K562 (cell line): ENCODE measurements around the gene ACSF2.

Source experiments
- CEBPB ChIP-seq: fragments of 450-650 bp; IDR thresholded peaks from 2 replicates; pipeline ENCODE4 v1.6.1; 2016; ENCODE audit warnings: missing genetic modification characterization, missing compliant biosample characterization
- CTCF ChIP-seq, 3 experiments: IDR thresholded peaks in 2 of 3; conservative IDR thresholded peaks in 1 of 3; 2 replicates each; pipeline ENCODE4 v1.5.1; 2011 to 2012; ENCODE audit warnings: low read length in 3 of 3, mild to moderate bottlenecking in 3 of 3, control low read depth in 2 of 3, improper control_type of control experiment in 1 of 3, inconsistent platforms in 1 of 3, low read depth in 1 of 3, mixed read lengths in 1 of 3, moderate library complexity in 1 of 3; ENCODE audit not compliant: insufficient read depth in 2 of 3
- DACH1 ChIP-seq: fragments of 450-650 bp; IDR thresholded peaks from 2 replicates; pipeline ENCODE4 v1.6.1; 2018; ENCODE audit not compliant: partially characterized antibody
- E2F4 ChIP-seq: sonication (generic); formaldehyde crosslinking; IDR thresholded peaks from 2 replicates; pipeline ENCODE4 v1.8.0; 2022; ENCODE audit warnings: mild to moderate bottlenecking, low read depth, missing genetic modification reagents
- EP300 ChIP-seq: IDR thresholded peaks from 2 replicates; pipeline ENCODE4 v1.6.1; 2012; ENCODE audit warnings: low read length, improper control_type of control experiment
- GABPA ChIP-seq: fragments of 200-800 bp; sonication (Bioruptor generic); conservative IDR thresholded peaks from 2 replicates; pipeline ENCODE4 v1.6.1; 2016; ENCODE audit warnings: low read depth, missing genetic modification characterization, missing compliant biosample characterization
- HDAC2 ChIP-seq: fragments of 450-650 bp; IDR thresholded peaks from 2 replicates; pipeline ENCODE4 v1.6.1; 2016; ENCODE audit warnings: mild to moderate bottlenecking
- KAT8 ChIP-seq: fragments of 450-650 bp; IDR thresholded peaks from 2 replicates; pipeline ENCODE4 v1.6.1; 2016; ENCODE audit warnings: low read depth, mild to moderate bottlenecking
- NUFIP1 ChIP-seq: fragments of 450-650 bp; IDR thresholded peaks from 2 replicates; pipeline ENCODE4 v1.6.1; 2018; ENCODE audit not compliant: partially characterized antibody
- REST ChIP-seq, 2 experiments: fragments of 450-650 bp; formaldehyde crosslinking in 1 of 2; IDR thresholded peaks; 2 replicates each; pipeline versions ENCODE4 v1.4.0 to v1.6.1; 2014 to 2020; ENCODE audit warnings: mild to moderate bottlenecking in 2 of 2, borderline replicate concordance in 1 of 2, low read depth in 1 of 2
- SMARCE1 ChIP-seq: fragments of 450-650 bp; IDR thresholded peaks from 2 replicates; pipeline ENCODE4 v1.7.1; 2016; ENCODE audit warnings: mild to moderate bottlenecking
- TAF1 ChIP-seq: IDR thresholded peaks from 2 replicates; pipeline ENCODE4 v1.6.1; 2011; ENCODE audit warnings: mild to moderate bottlenecking, low read length, moderate library complexity; ENCODE audit not compliant: insufficient read depth, control insufficient read depth, severe bottlenecking; ENCODE audit errors: extremely low read depth
- TRIM28 ChIP-seq: fragments of 450-650 bp; IDR thresholded peaks from 2 replicates; pipeline ENCODE4 v1.6.1; 2017
- ZNF217 ChIP-seq: sonication (generic); formaldehyde crosslinking; IDR thresholded peaks from 2 replicates; pipeline ENCODE4 v1.8.0; 2022; ENCODE audit warnings: mild to moderate bottlenecking, missing genetic modification reagents

GRCh38 chr17:50482516-50482915 lies 56.5 kb downstream of the ACSF2 start:
- TF ChIP-seq E2F4 (CRISPR knock-in tag) (no peak), NUFIP1 (no peak), KAT8 (no peak), EP300 (no peak), GABPA (no peak), SMARCE1 (no peak; the same call in 1 of the 2 replicates), TRIM28 (no peak), DACH1 (no peak), CEBPB (tag) (no peak), TAF1 (no peak), ZNF217 (CRISPR knock-in tag) (no peak), HDAC2 (no peak), REST (IDR thresholded peaks at IDR 0.05; ENCODE audit: borderline replicate concordance) (peak; percentile 82), REST (CRISPR knock-in tag; IDR thresholded peaks at IDR 0.05; ENCODE audit: low read depth) (no peak), CTCF (IDR thresholded peaks at IDR 0.05 in 2 of 3, conservative IDR thresholded peaks at IDR 0.05 in 1 of 3; ENCODE audit: insufficient read depth in 2 of 3, low read depth in 1 of 3, low read length in 3 of 3) (peak; percentile 96 to 97 (median 96))
